Measurements from ENCODE around the gene MPP3. TPM values are rescaled to one million over a fixed set of nuclear protein-coding genes. Genes with fewer than 3 reads are reported as not detected.

The MPP3 gene
- polyA plus RNA-seq, 3 donors = 1.5 TPM; not detected in 2

DNA sequence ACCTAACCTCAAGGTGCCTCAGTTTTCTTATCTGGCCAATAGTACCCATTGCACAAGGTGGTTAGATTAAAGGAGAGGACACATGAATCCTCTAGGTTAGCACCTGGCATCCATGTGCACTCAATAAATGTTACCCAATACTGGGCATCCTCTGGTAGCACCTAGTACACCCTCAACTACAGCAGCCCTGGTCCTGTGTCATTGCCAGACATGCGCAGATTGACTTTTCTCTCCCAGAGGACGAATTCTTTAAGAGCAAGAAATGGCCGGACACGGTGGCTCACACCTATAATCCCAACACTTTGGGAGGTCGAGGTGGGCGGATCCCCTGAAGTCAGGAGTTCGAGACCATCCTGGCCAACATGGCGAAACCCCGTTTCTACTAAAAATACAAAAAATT, 61.5 kb downstream of the MPP3 start:
- Histone ChIP-seq H3K9ac (ENCODE audit: insufficient read depth, low read length, poor library complexity, severe bottlenecking) (no peak overlapping the region), H3K4me2 (replicated peaks; ENCODE audit: extremely low read depth, low read length, poor library complexity, severe bottlenecking) (no peak overlapping the region), H3K27ac (ENCODE audit: low read depth in 1 of 2, low read length in 2 of 2) (no peak overlapping the region), H3K4me1 (ENCODE audit: control insufficient read depth in 1 of 2, insufficient read depth in 2 of 2, low read length in 2 of 2) (peaks cover 84 to 87% of the 10 kb centered on the region in 2 donors), H3K4me3 (replicated peaks in 1 of 3; ENCODE audit: low read depth in 2 of 3, low read length in 3 of 3) (no peak overlapping the region), H3K9me3 (replicated peaks in 1 of 2; ENCODE audit: control insufficient read depth in 1 of 2, insufficient read depth in 1 of 2, low read length in 2 of 2) (no peaks in the 10 kb centered on the region), H2AFZ (ENCODE audit: insufficient read depth, low read depth, low read length, poor library complexity, severe bottlenecking) (no peak overlapping the region), H3K36me3 (replicated peaks in 1 of 2; ENCODE audit: control insufficient read depth in 1 of 2, insufficient read depth in 2 of 2, low read length in 2 of 2) (peaks cover 33 to 51% of the 10 kb centered on the region in 2 donors), H3K79me2 (ENCODE audit: insufficient read depth, low read length) (peaks cover 39% of the 10 kb centered on the region), H3K27me3 (ENCODE audit: control insufficient read depth in 2 of 2, insufficient read depth in 2 of 2, low read length in 2 of 2) (no peaks in the 10 kb centered on the region), H4K20me1 (ENCODE audit: insufficient read depth, low read length) (peaks cover 15% of the 10 kb centered on the region)
- intact Hi-C loops (cut with micrococcal nuclease) = no loop called here
- H3K27me3 Mint-ChIP-seq (ENCODE audit: low read depth in 3 of 3) = peaks cover 0 to 4% (median 2%) of the 10 kb centered on the region in 3 donors
- H3K4me1 Mint-ChIP-seq = peaks cover 92% of the 10 kb centered on the region
- H3K36me3 Mint-ChIP-seq = peaks cover 59 to 78% of the 10 kb centered on the region in 2 donors
- H3K4me3 Mint-ChIP-seq = no peak overlapping the region
- TF ChIP-seq, protein P1, sequence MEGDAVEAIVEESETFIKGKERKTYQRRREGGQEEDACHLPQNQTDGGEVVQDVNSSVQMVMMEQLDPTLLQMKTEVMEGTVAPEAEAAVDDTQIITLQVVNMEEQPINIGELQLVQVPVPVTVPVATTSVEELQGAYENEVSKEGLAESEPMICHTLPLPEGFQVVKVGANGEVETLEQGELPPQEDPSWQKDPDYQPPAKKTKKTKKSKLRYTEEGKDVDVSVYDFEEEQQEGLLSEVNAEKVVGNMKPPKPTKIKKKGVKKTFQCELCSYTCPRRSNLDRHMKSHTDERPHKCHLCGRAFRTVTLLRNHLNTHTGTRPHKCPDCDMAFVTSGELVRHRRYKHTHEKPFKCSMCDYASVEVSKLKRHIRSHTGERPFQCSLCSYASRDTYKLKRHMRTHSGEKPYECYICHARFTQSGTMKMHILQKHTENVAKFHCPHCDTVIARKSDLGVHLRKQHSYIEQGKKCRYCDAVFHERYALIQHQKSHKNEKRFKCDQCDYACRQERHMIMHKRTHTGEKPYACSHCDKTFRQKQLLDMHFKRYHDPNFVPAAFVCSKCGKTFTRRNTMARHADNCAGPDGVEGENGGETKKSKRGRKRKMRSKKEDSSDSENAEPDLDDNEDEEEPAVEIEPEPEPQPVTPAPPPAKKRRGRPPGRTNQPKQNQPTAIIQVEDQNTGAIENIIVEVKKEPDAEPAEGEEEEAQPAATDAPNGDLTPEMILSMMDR (IDR thresholded peaks at IDR 0.05) = no peak
- no peak for DNase-seq
- H3K27ac Mint-ChIP-seq = peak overlapping the region in 2 of 7 donors; percentile 30
- 90% methylated on average over 3 of the region's 9 CpGs for WGBS (ENCODE audit: insufficient coverage)
- H3K9me3 Mint-ChIP-seq = peaks cover 0 to 2% (median 0%) of the 10 kb centered on the region in 7 donors

GRCh38 chr17:43770957-43771356, 62.0 kb downstream of the MPP3 start:
- no peaks in the 10 kb centered on the region for H3K9me3 ChIP-seq (replicated peaks in 1 of 2; ENCODE audit: control insufficient read depth in 1 of 2, insufficient read depth in 1 of 2, low read length in 2 of 2)
- no peak overlapping the region for H3K27ac Mint-ChIP-seq
- peaks cover 55 to 77% of the 10 kb centered on the region in 2 donors for H3K36me3 Mint-ChIP-seq
- H3K4me3 Mint-ChIP-seq = no peak overlapping the region
- H3K9ac ChIP-seq (ENCODE audit: insufficient read depth, low read length, poor library complexity, severe bottlenecking) = no peak overlapping the region
- no peak overlapping the region for H3K27ac ChIP-seq (ENCODE audit: low read depth in 1 of 2, low read length in 2 of 2)
- H3K27me3 ChIP-seq (ENCODE audit: control insufficient read depth in 2 of 2, insufficient read depth in 2 of 2, low read length in 2 of 2) = no peaks in the 10 kb centered on the region
- H4K20me1 ChIP-seq (ENCODE audit: insufficient read depth, low read length) = peaks cover 15% of the 10 kb centered on the region
- no peak overlapping the region for H2AFZ ChIP-seq (ENCODE audit: insufficient read depth, low read depth, low read length, poor library complexity, severe bottlenecking)
- TF ChIP-seq, protein P1 (IDR thresholded peaks at IDR 0.05) = no peak
- intact Hi-C loops (cut with micrococcal nuclease) = no loop called here
- no peak overlapping the region for H3K4me2 ChIP-seq (replicated peaks; ENCODE audit: extremely low read depth, low read length, poor library complexity, severe bottlenecking)
- peaks cover 0 to 2% (median 0%) of the 10 kb centered on the region in 7 donors for H3K9me3 Mint-ChIP-seq
- no peak for DNase-seq
- no CpG with 5 or more reads among the region's 2 CpGs for whole genome bisulfite sequencing (ENCODE audit: insufficient coverage)
- H3K4me1 Mint-ChIP-seq = peaks cover 92% of the 10 kb centered on the region
- peaks cover 31 to 51% of the 10 kb centered on the region in 2 donors for H3K36me3 ChIP-seq (replicated peaks in 1 of 2; ENCODE audit: control insufficient read depth in 1 of 2, insufficient read depth in 2 of 2, low read length in 2 of 2)
- peaks cover 0 to 4% (median 2%) of the 10 kb centered on the region in 3 donors for H3K27me3 Mint-ChIP-seq (ENCODE audit: low read depth in 3 of 3)
- no peak overlapping the region for H3K4me3 ChIP-seq (replicated peaks in 1 of 3; ENCODE audit: low read depth in 2 of 3, low read length in 3 of 3)
- H3K79me2 ChIP-seq (ENCODE audit: insufficient read depth, low read length) = peaks cover 34% of the 10 kb centered on the region
- peaks cover 83 to 84% of the 10 kb centered on the region in 2 donors for H3K4me1 ChIP-seq (ENCODE audit: control insufficient read depth in 1 of 2, insufficient read depth in 2 of 2, low read length in 2 of 2)

All from CD14-positive monocyte (primary cell).